HG03280 (cell line): ENCODE measurements around the gene NPAS3.
"Not testable (repeated sequence)": the region's sequence is repeated elsewhere in the genome, so short reads cannot be mapped to it uniquely, and the experiment has no call there.

Source experiments
- ATAC-seq: cut with Tn5 transposase; IDR thresholded peaks from one replicate; pipeline ENCODE4 v1.9.1; 2021; ENCODE audit warnings: mild to moderate bottlenecking, moderate library complexity; ENCODE audit not compliant: unreplicated experiment

Gene NPAS3

GRCh38 chr14:33068040-33068439 lies 129.4 kb downstream of the NPAS3 start:
- no peak for ATAC-seq

GRCh38 chr14:33068626-33069025 lies 129.9 kb downstream of the NPAS3 start:
- ATAC-seq, result no peak

- no peak for ATAC-seq
Observed at GRCh38 chr14:33070475-33070874, 131.8 kb downstream of the NPAS3 start.

GRCh38 chr14:33073023-33073422 lies 134.3 kb downstream of the NPAS3 start:
- no peak for ATAC-seq

GRCh38 chr14:33081259-33081658 lies 142.6 kb downstream of the NPAS3 start:
- ATAC-seq, result no peak

- ATAC-seq, result no peak
Observed at GRCh38 chr14:33085799-33086198, 147.1 kb downstream of the NPAS3 start.

- ATAC-seq, result not testable (repeated sequence)
Observed at GRCh38 chr14:33088274-33088673, 149.6 kb downstream of the NPAS3 start.

- no peak for ATAC-seq
Observed at GRCh38 chr14:33098016-33098415, 159.3 kb downstream of the NPAS3 start.

GRCh38 chr14:33103489-33103888 lies 164.8 kb downstream of the NPAS3 start:
- no peak for ATAC-seq

- ATAC-seq, result no peak
Observed at GRCh38 chr14:33103966-33104365, 165.3 kb downstream of the NPAS3 start.

- ATAC-seq, result no peak
Observed at GRCh38 chr14:33110737-33111443, 172.2 kb downstream of the NPAS3 start.

GRCh38 chr14:33114331-33114730 lies 175.7 kb downstream of the NPAS3 start:
- ATAC-seq, result no peak

GRCh38 chr14:33118668-33119067 lies 180.0 kb downstream of the NPAS3 start:
- no peak for ATAC-seq

- no peak for ATAC-seq
Observed at GRCh38 chr14:33120341-33120740, 181.7 kb downstream of the NPAS3 start.

- no peak for ATAC-seq
Observed at GRCh38 chr14:33120966-33121365, 182.3 kb downstream of the NPAS3 start.

GRCh38 chr14:33123281-33123680 lies 184.6 kb downstream of the NPAS3 start:
- ATAC-seq, result no peak

- no peak for ATAC-seq
Observed at GRCh38 chr14:33126433-33126832, 187.8 kb downstream of the NPAS3 start.

GRCh38 chr14:33127531-33127930 lies 188.9 kb downstream of the NPAS3 start:
- ATAC-seq, result no peak

GRCh38 chr14:33131801-33132200 lies 193.1 kb downstream of the NPAS3 start:
- ATAC-seq, result no peak

GRCh38 chr14:33134162-33134561 lies 195.5 kb downstream of the NPAS3 start:
- no peak for ATAC-seq

GRCh38 chr14:33134975-33135374 lies 196.3 kb downstream of the NPAS3 start:
- ATAC-seq, result no peak

GRCh38 chr14:33150666-33151428 lies 212.2 kb downstream of the NPAS3 start:
- ATAC-seq, result no peak
